ENCODE measurements around the gene TIMELESS. TPM values are rescaled to one million over a fixed set of nuclear protein-coding genes. Genes with fewer than 3 reads are reported as not detected.

TIMELESS gene
- total RNA-seq, 6 experiments from 2014 or later: 8.0 to 10.8 (median 9.1) TPM

DNA sequence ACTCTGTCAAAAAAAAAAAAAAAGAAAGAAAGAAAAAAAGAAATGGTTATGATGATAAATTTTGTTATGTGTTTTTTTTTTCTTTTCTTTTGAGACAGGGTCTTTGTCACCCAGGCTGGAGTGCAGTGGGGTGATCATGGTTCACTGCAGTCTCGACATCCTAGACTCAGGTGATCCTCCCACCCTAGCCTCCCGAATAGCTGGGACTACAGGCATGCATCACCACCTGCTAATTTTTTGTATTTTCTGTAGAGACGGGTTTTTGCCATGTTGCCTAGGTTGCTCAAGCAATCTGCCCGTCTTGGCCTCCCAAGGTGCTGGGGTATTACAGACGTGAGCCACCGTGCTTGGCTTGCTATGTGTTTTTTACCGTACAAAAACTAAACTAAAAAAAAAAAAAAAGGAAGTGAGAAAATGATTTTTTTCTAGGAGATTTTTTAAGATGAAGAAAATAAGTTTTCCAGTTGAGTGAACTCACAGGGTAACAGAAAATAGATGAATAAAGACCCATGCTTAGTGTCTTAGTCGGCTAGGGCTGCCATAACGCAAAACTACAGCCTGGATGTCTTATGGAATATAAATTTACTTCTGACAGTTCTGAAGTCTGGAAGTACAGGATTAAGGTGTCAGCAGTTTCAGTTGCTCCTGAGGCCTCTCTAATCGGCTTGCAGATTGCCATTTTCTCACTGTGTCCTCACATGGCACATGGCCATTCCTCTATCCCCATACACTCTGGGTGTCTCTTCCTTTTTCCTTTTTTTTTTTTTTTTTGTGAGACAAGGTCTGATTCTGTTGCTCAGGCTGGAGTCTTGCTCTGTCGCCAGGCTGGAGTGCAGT lies 73.4 kb downstream of the TIMELESS start:
- TF ChIP-seq POLR2A (IDR thresholded peaks at IDR 0.05): no peak
- TF ChIP-seq, protein P1, sequence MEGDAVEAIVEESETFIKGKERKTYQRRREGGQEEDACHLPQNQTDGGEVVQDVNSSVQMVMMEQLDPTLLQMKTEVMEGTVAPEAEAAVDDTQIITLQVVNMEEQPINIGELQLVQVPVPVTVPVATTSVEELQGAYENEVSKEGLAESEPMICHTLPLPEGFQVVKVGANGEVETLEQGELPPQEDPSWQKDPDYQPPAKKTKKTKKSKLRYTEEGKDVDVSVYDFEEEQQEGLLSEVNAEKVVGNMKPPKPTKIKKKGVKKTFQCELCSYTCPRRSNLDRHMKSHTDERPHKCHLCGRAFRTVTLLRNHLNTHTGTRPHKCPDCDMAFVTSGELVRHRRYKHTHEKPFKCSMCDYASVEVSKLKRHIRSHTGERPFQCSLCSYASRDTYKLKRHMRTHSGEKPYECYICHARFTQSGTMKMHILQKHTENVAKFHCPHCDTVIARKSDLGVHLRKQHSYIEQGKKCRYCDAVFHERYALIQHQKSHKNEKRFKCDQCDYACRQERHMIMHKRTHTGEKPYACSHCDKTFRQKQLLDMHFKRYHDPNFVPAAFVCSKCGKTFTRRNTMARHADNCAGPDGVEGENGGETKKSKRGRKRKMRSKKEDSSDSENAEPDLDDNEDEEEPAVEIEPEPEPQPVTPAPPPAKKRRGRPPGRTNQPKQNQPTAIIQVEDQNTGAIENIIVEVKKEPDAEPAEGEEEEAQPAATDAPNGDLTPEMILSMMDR (IDR thresholded peaks at IDR 0.05): no peak
- WGBS (ENCODE audit: insufficient coverage, low coverage, low lambda C conversion rate, missing lambda C conversion rate): 67% methylated on average over 11 of the region's 11 CpGs
- Histone ChIP-seq H3K4me3 (no peak overlapping the region), H3K36me3 (no peaks in the 10 kb centered on the region), H3K27ac (no peak overlapping the region), H3K9me3 (no peaks in the 10 kb centered on the region), H3K4me1 (no peaks in the 10 kb centered on the region), H3K27me3 (no peaks in the 10 kb centered on the region)
- intact Hi-C loops (cut with DNase I): no loop called here
- peak in 3 of 4 donors; percentile 19 to 51 (median 38) for ATAC-seq
- no peak for DNase-seq

DNA sequence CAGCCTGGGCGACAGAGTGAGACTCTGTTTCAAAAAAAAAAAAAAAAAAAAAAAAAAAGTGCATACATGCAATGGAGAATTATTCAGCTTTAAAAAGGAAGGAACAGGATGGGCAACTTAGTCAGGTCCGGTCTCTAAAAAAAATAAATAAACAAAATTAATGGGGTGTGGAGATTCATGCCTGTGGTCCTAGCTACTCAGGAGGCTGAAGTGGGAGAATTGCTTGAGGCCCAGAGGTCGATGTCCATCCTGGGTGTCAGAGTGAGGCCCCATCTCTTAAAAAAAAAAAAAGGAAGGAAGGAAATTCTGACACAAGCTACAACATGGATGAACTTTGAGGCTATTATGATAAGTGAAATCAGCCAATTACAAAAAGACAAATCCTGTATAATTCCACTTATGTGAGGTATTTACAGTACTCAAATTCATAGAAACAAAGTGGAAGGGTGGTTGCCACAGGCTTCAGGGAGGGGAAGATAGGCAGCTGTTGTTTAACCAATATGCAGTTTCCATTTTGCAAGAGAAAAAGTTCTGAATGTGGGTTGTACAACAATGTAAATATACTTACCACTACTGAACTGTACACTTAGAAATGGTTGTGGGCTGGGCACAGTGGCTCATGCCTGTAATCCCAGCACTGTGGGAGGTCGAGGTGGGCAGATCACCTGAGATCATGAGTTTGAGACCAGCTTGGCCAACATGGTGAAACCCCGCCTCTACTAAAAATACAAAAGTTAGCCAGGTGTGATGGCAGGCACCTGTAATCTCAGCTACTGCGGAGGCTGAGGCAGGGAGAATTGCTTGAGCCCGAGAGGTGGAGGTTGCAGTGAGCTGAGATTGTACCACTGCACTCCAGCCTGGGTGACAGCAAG lies 74.3 kb downstream of the TIMELESS start:
- no peak for TF ChIP-seq POLR2A (IDR thresholded peaks at IDR 0.05)
- TF ChIP-seq, protein P1 (IDR thresholded peaks at IDR 0.05): no peak
- Histone ChIP-seq H3K36me3 (no peaks in the 10 kb centered on the region), H3K27me3 (no peaks in the 10 kb centered on the region), H3K27ac (no peak overlapping the region), H3K4me3 (no peak overlapping the region), H3K4me1 (no peaks in the 10 kb centered on the region), H3K9me3 (no peaks in the 10 kb centered on the region)
- DNase-seq: no peak
- intact Hi-C loops (cut with DNase I): no loop called here
- WGBS (ENCODE audit: insufficient coverage, low coverage, low lambda C conversion rate, missing lambda C conversion rate): 77% methylated on average over 6 of the region's 7 CpGs
- ATAC-seq: no peak

DNA sequence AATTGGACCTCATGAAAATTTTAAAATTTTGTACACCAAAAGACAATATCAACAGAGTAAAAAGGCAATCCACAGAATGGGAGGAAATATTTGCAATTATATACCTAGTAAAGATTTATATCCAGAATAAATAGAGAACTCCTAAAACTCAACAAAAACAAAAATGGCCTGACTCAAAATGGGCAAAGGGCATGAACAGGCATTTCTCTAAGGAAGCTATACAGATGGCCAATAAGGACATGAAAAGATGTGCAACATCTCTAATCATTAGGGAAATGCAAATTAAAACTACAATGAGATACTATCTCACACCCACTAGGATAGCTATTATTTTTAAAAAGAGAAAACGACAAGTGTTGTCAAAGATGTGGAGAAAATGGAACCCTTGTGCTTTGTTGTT lies 75.7 kb downstream of the TIMELESS start:
- Histone ChIP-seq H3K27ac (no peak overlapping the region), H3K36me3 (no peaks in the 10 kb centered on the region), H3K9me3 (no peaks in the 10 kb centered on the region), H3K4me1 (no peaks in the 10 kb centered on the region), H3K27me3 (no peaks in the 10 kb centered on the region), H3K4me3 (no peak overlapping the region)
- intact Hi-C loops (cut with DNase I): no loop called here
- ATAC-seq (no peak), DNase-seq (no peak)
- TF ChIP-seq, protein P1 (IDR thresholded peaks at IDR 0.05): no peak
- TF ChIP-seq POLR2A (IDR thresholded peaks at IDR 0.05): no peak
- WGBS (ENCODE audit: insufficient coverage, low coverage, low lambda C conversion rate, missing lambda C conversion rate): 88% methylated on average over 1 of the region's 1 CpG

DNA sequence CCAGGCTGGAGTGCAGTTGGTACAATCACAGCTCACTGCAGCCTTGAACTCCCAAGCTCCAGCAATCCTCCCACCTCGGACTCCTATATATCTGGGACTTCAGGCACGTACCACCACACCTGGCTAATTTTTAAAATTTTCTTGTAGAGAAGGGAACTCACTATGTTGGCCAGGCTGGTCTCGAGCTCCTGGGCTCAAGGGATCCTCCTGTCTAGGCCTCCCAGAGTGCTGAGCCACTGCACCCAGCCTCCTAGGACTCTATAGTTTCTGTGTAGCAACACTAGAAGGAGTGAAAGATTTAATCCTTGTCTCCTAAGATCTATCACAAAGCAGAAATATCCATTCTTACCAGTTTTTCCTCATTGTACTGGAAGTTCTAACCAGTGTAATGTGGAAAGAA lies 82.3 kb downstream of the TIMELESS start:
- intact Hi-C loops (cut with DNase I): no loop called here
- Histone ChIP-seq H3K9me3 (no peaks in the 10 kb centered on the region), H3K36me3 (no peaks in the 10 kb centered on the region), H3K27me3 (no peaks in the 10 kb centered on the region), H3K4me1 (peaks cover 0 to 31% (median 11%) of the 10 kb centered on the region in 4 donors), H3K4me3 (no peak overlapping the region), H3K27ac (no peak overlapping the region)
- 77% methylated on average over 3 of the region's 3 CpGs for WGBS (ENCODE audit: insufficient coverage, low coverage, low lambda C conversion rate, missing lambda C conversion rate)
- TF ChIP-seq, protein P1 (IDR thresholded peaks at IDR 0.05): no peak
- no peak for TF ChIP-seq POLR2A (IDR thresholded peaks at IDR 0.05)
- ATAC-seq (no peak), DNase-seq (no peak)

Other genes with a start within 250 kb of the TIMELESS start
- gene RNF41, start 227.5 kb downstream of the TIMELESS start, total RNA-seq: 10 to 100 TPM; 10.6 to 23.0 (median 12.3) TPM
- 10 to 100 TPM; 10.3 to 24.3 (median 14.8) TPM for gene NABP2, start 225.1 kb downstream of the TIMELESS start, total RNA-seq
- gene SLC39A5, start 219.4 kb downstream of the TIMELESS start, total RNA-seq: 100 to 1,000 TPM in 3 of 6 experiments, 10 to 100 TPM in 3; 39.7 to 209 (median 110) TPM
- gene ANKRD52, start 191.0 kb downstream of the TIMELESS start, total RNA-seq: 10 to 100 TPM; 10.6 to 16.1 (median 12.2) TPM
- gene COQ10A, start 182.5 kb downstream of the TIMELESS start, total RNA-seq: 10 to 100 TPM in 3 of 6 experiments, 1 to 10 TPM in 3; 5.5 to 25.1 (median 13.0) TPM
- gene CS, start 149.1 kb downstream of the TIMELESS start, total RNA-seq: 100 to 1,000 TPM in 1 of 6 experiments, 10 to 100 TPM in 5; 45.6 to 109 (median 61.2) TPM
- gene CNPY2, start 133.4 kb downstream of the TIMELESS start, total RNA-seq: 10 to 100 TPM; 63.7 to 93.7 (median 76.5) TPM
- 100 to 1,000 TPM in 1 of 6 experiments, 10 to 100 TPM in 5; 21.7 to 109 (median 57.7) TPM for gene PAN2, start 115.4 kb downstream of the TIMELESS start, total RNA-seq
- gene IL23A, start 110.5 kb downstream of the TIMELESS start, total RNA-seq: not detected
- gene STAT2, start 89.3 kb downstream of the TIMELESS start, total RNA-seq: 100 to 1,000 TPM in 4 of 6 experiments, 10 to 100 TPM in 2; 82.8 to 182 (median 108) TPM
- 100 to 1,000 TPM; 110 to 270 (median 205) TPM for gene APOF, start 86.6 kb downstream of the TIMELESS start, total RNA-seq
- gene MIP, start 5.2 kb upstream of the TIMELESS start, total RNA-seq: under 1 TPM in 5 of 6 experiments, not detected in 1; 0.42 to 0.91 (median 0.76) TPM
- gene SPRYD4, start 19.2 kb upstream of the TIMELESS start, total RNA-seq: 10 to 100 TPM in 1 of 6 experiments, 1 to 10 TPM in 5; 4.7 to 11.1 (median 7.8) TPM
- 100 to 1,000 TPM in 2 of 6 experiments, 10 to 100 TPM in 4; 37.2 to 267 (median 72.7) TPM for gene GLS2, start 38.7 kb upstream of the TIMELESS start, total RNA-seq
- gene RBMS2, start 72.4 kb upstream of the TIMELESS start, total RNA-seq: 1 to 10 TPM; 3.4 to 6.4 (median 4.3) TPM
- 10 to 100 TPM; 21.8 to 45.7 (median 33.4) TPM for gene BAZ2A, start 180.9 kb upstream of the TIMELESS start, total RNA-seq
- 100 to 1,000 TPM; 346 to 535 (median 362) TPM for gene ATP5F1B, start 196.6 kb upstream of the TIMELESS start, total RNA-seq
- gene PTGES3, start 238.9 kb upstream of the TIMELESS start, total RNA-seq: 100 to 1,000 TPM in 2 of 6 experiments, 10 to 100 TPM in 4; 70.0 to 184 (median 81.8) TPM

Measured in right lobe of liver (tissue), 6 donors.